H9 (cell line): ENCODE data around the gene MYCBPAP. TPM values are rescaled to one million over a fixed set of nuclear protein-coding genes. Genes with fewer than 3 reads are reported as not detected.

Experiments used
- DNase-seq: peaks from one replicate; pipeline ENCODE4 v3.0.0-alpha.2; 2017
- H2AFZ ChIP-seq: one replicate; pipeline ENCODE4 v1.6.1; 2013; ENCODE audit warnings: mild to moderate bottlenecking, low read length, control low read depth, moderate library complexity
- H2AK5ac ChIP-seq: 2 replicates; pipeline ENCODE4 v1.6.1; 2013; ENCODE audit warnings: low read length, control low read depth, mixed read lengths; ENCODE audit not compliant: insufficient read length
- H2BK120ac ChIP-seq: one replicate; pipeline ENCODE4 v1.6.1; 2013; ENCODE audit warnings: low read depth, mild to moderate bottlenecking, low read length, control low read depth, inconsistent platforms; ENCODE audit not compliant: poor library complexity, severe bottlenecking
- H2BK12ac ChIP-seq: 2 replicates; pipeline ENCODE4 v1.6.1; 2013; ENCODE audit warnings: low read length, control low read depth, mixed read lengths, low read depth; ENCODE audit not compliant: insufficient read length
- H2BK15ac ChIP-seq: 2 replicates; pipeline ENCODE4 v1.6.1; 2013; ENCODE audit warnings: low read depth, low read length, control low read depth
- H2BK20ac ChIP-seq: one replicate; pipeline ENCODE4 v1.6.1; 2013; ENCODE audit warnings: low read depth, mild to moderate bottlenecking, low read length, control low read depth, inconsistent platforms; ENCODE audit not compliant: poor library complexity, severe bottlenecking
- H2BK5ac ChIP-seq: 2 replicates; pipeline ENCODE4 v1.6.1; 2013; ENCODE audit warnings: low read length, control low read depth, mixed read lengths; ENCODE audit not compliant: insufficient read length
- H3K14ac ChIP-seq: 2 replicates; pipeline ENCODE4 v1.6.1; 2013; ENCODE audit warnings: low read length, control low read depth; ENCODE audit not compliant: insufficient read depth
- H3K18ac ChIP-seq: 2 replicates; pipeline ENCODE4 v1.6.1; 2013; ENCODE audit warnings: low read depth, mild to moderate bottlenecking, mixed read lengths, low read length, control low read depth; ENCODE audit not compliant: insufficient read length
- H3K23ac ChIP-seq: 2 replicates; pipeline ENCODE4 v1.6.1; 2013; ENCODE audit warnings: low read length, control low read depth, mixed read lengths, low read depth; ENCODE audit not compliant: insufficient read length
- H3K23me2 ChIP-seq: 2 replicates; pipeline ENCODE4 v1.6.1; 2013; ENCODE audit warnings: low read depth, mild to moderate bottlenecking, mixed read lengths, low read length, control low read depth; ENCODE audit not compliant: insufficient read length, poor library complexity, severe bottlenecking
- H3K27ac ChIP-seq: 2 replicates; pipeline ENCODE4 v1.5.1; 2013; ENCODE audit warnings: low read length, control low read depth, mixed read lengths, low read depth; ENCODE audit not compliant: insufficient read length
- H3K27me3 ChIP-seq: 2 replicates; pipeline ENCODE4 v1.6.1; 2013; ENCODE audit warnings: low read length, control low read depth, inconsistent platforms; ENCODE audit not compliant: insufficient read depth
- H3K4ac ChIP-seq: 2 replicates; pipeline ENCODE4 v1.6.1; 2013; ENCODE audit warnings: low read depth, mild to moderate bottlenecking, control low read depth, inconsistent platforms, low read length, moderate library complexity
- H3K4me1 ChIP-seq: 2 replicates; pipeline ENCODE4 v1.6.1; 2013; ENCODE audit warnings: low read length, control low read depth, inconsistent platforms; ENCODE audit not compliant: insufficient read depth
- H3K4me2 ChIP-seq: 2 replicates; pipeline ENCODE4 v1.6.1; 2013; ENCODE audit warnings: low read length, control low read depth, mixed read lengths; ENCODE audit not compliant: insufficient read length, insufficient read depth
- H3K56ac ChIP-seq: 2 replicates; pipeline ENCODE4 v1.6.1; 2013; ENCODE audit warnings: low read depth, mild to moderate bottlenecking, mixed read lengths, low read length, control low read depth; ENCODE audit not compliant: insufficient read length
- H3K79me1 ChIP-seq: 2 replicates; pipeline ENCODE4 v1.6.1; 2013; ENCODE audit warnings: low read depth, mild to moderate bottlenecking, moderate library complexity, low read length, control low read depth, inconsistent platforms; ENCODE audit not compliant: insufficient read depth, poor library complexity, severe bottlenecking
- H3K79me2 ChIP-seq: 2 replicates; pipeline ENCODE4 v1.6.1; 2013; ENCODE audit warnings: low read length, control low read depth, inconsistent platforms; ENCODE audit not compliant: insufficient read depth
- H3K9ac ChIP-seq: 2 replicates; pipeline ENCODE4 v1.6.1; 2013; ENCODE audit warnings: low read length, control low read depth, mixed read lengths; ENCODE audit not compliant: insufficient read length; ENCODE audit errors: extremely low read depth
- H3K9me3 ChIP-seq: one replicate; pipeline ENCODE4 v1.6.1; 2013; ENCODE audit warnings: low read depth, low read length, inconsistent platforms; ENCODE audit not compliant: control insufficient read depth
- H3T11ph ChIP-seq: one replicate; pipeline ENCODE4 v1.6.1; 2013; ENCODE audit warnings: mild to moderate bottlenecking, low read length, control low read depth, inconsistent platforms
- H4K20me1 ChIP-seq: one replicate; pipeline ENCODE4 v1.6.1; 2013; ENCODE audit not compliant: control insufficient read depth, insufficient read length, insufficient read depth
- H4K5ac ChIP-seq: 2 replicates; pipeline ENCODE4 v1.6.1; 2013; ENCODE audit warnings: low read depth, mild to moderate bottlenecking, mixed read lengths, low read length, control low read depth; ENCODE audit not compliant: insufficient read length
- H4K8ac ChIP-seq: replicated peaks from 2 replicates; pipeline ENCODE4 v1.6.1; 2013; ENCODE audit warnings: low read length, control low read depth, mixed read lengths, low read depth; ENCODE audit not compliant: insufficient read length
- H4K91ac ChIP-seq: 2 replicates; pipeline ENCODE4 v1.6.1; 2013; ENCODE audit warnings: low read depth, mild to moderate bottlenecking, moderate library complexity, mixed read lengths, low read length, control low read depth; ENCODE audit not compliant: insufficient read length
- H3K27ac Mint-ChIP-seq, 3 experiments: 2 replicates in 2 of 3; 3 replicates in 1 of 3; pipeline ENCODE4 v1.8.0; 2020 to 2021; ENCODE audit warnings: mixed read lengths in 3 of 3, mild to moderate bottlenecking in 1 of 3, moderate library complexity in 1 of 3
- H3K27me3 Mint-ChIP-seq: 2 replicates; pipeline ENCODE4 v1.8.0; 2021; ENCODE audit warnings: low read depth, mild to moderate bottlenecking, moderate library complexity, mixed read lengths
- H3K36me3 Mint-ChIP-seq, 3 experiments: 2 replicates in 2 of 3; 3 replicates in 1 of 3; pipeline ENCODE4 v1.8.0; 2020 to 2021; ENCODE audit warnings: low read depth in 3 of 3, mixed read lengths in 3 of 3; ENCODE audit not compliant: insufficient read depth in 1 of 3
- H3K4me1 Mint-ChIP-seq, 2 experiments: 2 replicates each; pipeline ENCODE4 v1.8.0; 2020; ENCODE audit warnings: mixed read lengths in 2 of 2
- H3K4me3 Mint-ChIP-seq, 2 experiments: 2 replicates in 1 of 2; 3 replicates in 1 of 2; pipeline ENCODE4 v1.8.0; 2020 to 2021; ENCODE audit warnings: mild to moderate bottlenecking in 2 of 2, mixed read lengths in 2 of 2, moderate library complexity in 1 of 2
- H3K9me3 Mint-ChIP-seq, 2 experiments: 2 replicates in 1 of 2; 3 replicates in 1 of 2; pipeline ENCODE4 v1.8.0; 2020; ENCODE audit warnings: mild to moderate bottlenecking in 2 of 2, mixed read lengths in 2 of 2, moderate library complexity in 1 of 2
- CTCF ChIP-seq: fragments of 200-600 bp; sonication (generic); conservative IDR thresholded peaks from 3 replicates; pipeline ENCODE4 v1.8.0; 2021; ENCODE audit warnings: antibody characterized with exemption, mild to moderate bottlenecking
- WGBS: extraction: QIAGEN DNeasy Blood & Tissue Kit; methylation state at CpG from one replicate; pipeline ENCODE4 v1.1.7; 2013; ENCODE audit warnings: missing lambda C conversion rate, low lambda C conversion rate, mixed read lengths; ENCODE audit not compliant: insufficient read length; ENCODE audit errors: extremely low coverage; 5-methylcytosine and 5-hydroxymethylcytosine counted together
- total RNA-seq: library from RNA; stranded (reverse); gene quantifications from 2 replicates; pipeline ENCODE4 v1.2.1, GENCODE V29; 2021

The MYCBPAP gene
- total RNA-seq, 1 experiment from 2014 or later, result 1.7 TPM

DNA sequence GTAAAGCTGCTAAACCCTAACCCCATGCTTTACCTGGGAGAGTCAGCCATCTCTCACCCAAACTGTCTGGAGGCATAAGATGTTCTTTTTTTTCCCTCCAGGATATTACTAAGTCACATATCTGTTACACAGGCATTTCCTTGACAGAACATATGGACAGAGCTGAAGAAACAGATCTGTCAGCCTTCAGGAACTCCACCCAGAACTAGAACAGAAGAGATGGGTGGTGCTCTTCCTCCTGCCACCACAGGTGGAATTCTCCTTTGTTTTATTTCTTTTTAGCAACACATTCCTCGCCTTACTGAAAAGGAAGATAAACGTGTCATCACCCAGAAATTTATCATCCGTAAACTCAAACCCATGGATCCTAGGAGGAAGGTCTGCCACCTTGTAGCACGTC lies 8.8 kb downstream of the MYCBPAP start:
- Histone ChIP-seq H2BK12ac (no peak overlapping the region), H2BK15ac (no peak overlapping the region), H2AFZ (no peak overlapping the region), H3K23me2 (no peaks in the 10 kb centered on the region), H3K4me2 (no peak overlapping the region), H2AK5ac (no peak overlapping the region), H4K20me1 (no peaks in the 10 kb centered on the region), H2BK5ac (no peak overlapping the region), H3K14ac (no peak overlapping the region), H3K27ac (no peak overlapping the region), H3K79me1 (no peaks in the 10 kb centered on the region), H3T11ph (no peak overlapping the region), H3K18ac (no peak overlapping the region), H3K79me2 (no peaks in the 10 kb centered on the region), H3K27me3 (no peaks in the 10 kb centered on the region), H2BK120ac (no peak overlapping the region), H3K23ac (no peak overlapping the region), H3K4ac (no peak overlapping the region), H4K91ac (no peak overlapping the region), H4K5ac (no peak overlapping the region), H3K56ac (no peak overlapping the region), H3K9me3 (no peaks in the 10 kb centered on the region), H3K4me1 (no peaks in the 10 kb centered on the region), H4K8ac (no peak overlapping the region), H2BK20ac (no peak overlapping the region), H3K9ac (no peak overlapping the region)
- H3K9me3 Mint-ChIP-seq, result no peaks in the 10 kb centered on the region
- peaks cover 13 to 18% of the 10 kb centered on the region in 2 experiments for H3K4me1 Mint-ChIP-seq
- no peak for TF ChIP-seq CTCF
- no peak overlapping the region for H3K4me3 Mint-ChIP-seq
- H3K36me3 Mint-ChIP-seq, result no peaks in the 10 kb centered on the region
- H3K27me3 Mint-ChIP-seq, result peaks cover 9% of the 10 kb centered on the region; the same call in 1 of the 2 replicates
- no peak for DNase-seq
- H3K27ac Mint-ChIP-seq, result no peak overlapping the region
- no CpG with 5 or more reads among the region's 4 CpGs for WGBS
